ENCODE results near the gene ACSM4. TPM values are rescaled to one million over a fixed set of nuclear protein-coding genes. Genes with fewer than 3 reads are reported as not detected.

ACSM4 gene, protein sequence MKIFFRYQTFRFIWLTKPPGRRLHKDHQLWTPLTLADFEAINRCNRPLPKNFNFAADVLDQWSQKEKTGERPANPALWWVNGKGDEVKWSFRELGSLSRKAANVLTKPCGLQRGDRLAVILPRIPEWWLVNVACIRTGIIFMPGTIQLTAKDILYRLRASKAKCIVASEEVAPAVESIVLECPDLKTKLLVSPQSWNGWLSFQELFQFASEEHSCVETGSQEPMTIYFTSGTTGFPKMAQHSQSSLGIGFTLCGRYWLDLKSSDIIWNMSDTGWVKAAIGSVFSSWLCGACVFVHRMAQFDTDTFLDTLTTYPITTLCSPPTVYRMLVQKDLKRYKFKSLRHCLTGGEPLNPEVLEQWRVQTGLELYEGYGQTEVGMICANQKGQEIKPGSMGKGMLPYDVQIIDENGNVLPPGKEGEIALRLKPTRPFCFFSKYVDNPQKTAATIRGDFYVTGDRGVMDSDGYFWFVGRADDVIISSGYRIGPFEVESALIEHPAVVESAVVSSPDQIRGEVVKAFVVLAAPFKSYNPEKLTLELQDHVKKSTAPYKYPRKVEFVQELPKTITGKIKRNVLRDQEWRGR
- total RNA-seq: not detected

DNA sequence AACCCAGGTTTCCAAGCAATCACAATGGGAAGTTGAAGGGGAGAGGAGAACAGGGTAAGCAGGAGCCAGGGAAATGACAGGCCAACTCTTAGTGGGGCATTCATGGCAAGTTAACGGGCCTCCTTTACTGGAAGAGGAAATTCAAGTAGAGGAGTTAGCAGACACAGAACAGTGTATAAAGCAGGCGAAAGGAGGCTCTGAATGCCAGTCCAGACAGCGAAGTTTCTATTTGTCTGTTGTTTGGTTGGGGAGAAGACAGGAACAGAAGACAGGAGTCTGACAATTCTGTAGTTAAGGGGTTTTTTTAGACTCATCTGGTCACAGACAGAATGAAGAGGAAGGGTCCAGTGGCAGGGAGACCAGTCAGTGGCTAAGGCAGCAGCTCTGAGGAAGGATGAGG is at the start of gene ACSM4:
ACSM4 (plus strand) TSS at position 301 of the 400 bp plus-strand sequence. CDS start 260 bp downstream, outside the sequence.
- no peak for ATAC-seq (ENCODE audit: insufficient number of reproducible peaks, low FRiP score, low read depth)
- Histone ChIP-seq H3K9me3 (no peaks in the 10 kb centered on the region), H3K27me3 (replicated peaks; ENCODE audit: insufficient read depth) (no peaks in the 10 kb centered on the region), H3K27ac (no peak within 1 kb of the TSS), H3K4me3 (no peak within 1 kb of the TSS), H3K4me1 (ENCODE audit: control insufficient read depth in 1 of 2, low read depth in 2 of 2) (no peaks in the 10 kb centered on the region), H3K36me3 (no peaks in the 10 kb centered on the region)
- TF ChIP-seq, protein P1, sequence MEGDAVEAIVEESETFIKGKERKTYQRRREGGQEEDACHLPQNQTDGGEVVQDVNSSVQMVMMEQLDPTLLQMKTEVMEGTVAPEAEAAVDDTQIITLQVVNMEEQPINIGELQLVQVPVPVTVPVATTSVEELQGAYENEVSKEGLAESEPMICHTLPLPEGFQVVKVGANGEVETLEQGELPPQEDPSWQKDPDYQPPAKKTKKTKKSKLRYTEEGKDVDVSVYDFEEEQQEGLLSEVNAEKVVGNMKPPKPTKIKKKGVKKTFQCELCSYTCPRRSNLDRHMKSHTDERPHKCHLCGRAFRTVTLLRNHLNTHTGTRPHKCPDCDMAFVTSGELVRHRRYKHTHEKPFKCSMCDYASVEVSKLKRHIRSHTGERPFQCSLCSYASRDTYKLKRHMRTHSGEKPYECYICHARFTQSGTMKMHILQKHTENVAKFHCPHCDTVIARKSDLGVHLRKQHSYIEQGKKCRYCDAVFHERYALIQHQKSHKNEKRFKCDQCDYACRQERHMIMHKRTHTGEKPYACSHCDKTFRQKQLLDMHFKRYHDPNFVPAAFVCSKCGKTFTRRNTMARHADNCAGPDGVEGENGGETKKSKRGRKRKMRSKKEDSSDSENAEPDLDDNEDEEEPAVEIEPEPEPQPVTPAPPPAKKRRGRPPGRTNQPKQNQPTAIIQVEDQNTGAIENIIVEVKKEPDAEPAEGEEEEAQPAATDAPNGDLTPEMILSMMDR (IDR thresholded peaks at IDR 0.05): no peak
- no peak for DNase-seq (ENCODE audit: low spot score)

- DNase-seq (ENCODE audit: low spot score) (no peak), ATAC-seq (ENCODE audit: insufficient number of reproducible peaks, low FRiP score, low read depth) (no peak)
- H3K9me3 ChIP-seq: no peaks in the 10 kb centered on the region
- no peaks in the 10 kb centered on the region for H3K4me1 ChIP-seq (ENCODE audit: control insufficient read depth in 1 of 2, low read depth in 2 of 2)
- H3K4me3 ChIP-seq: no peak overlapping the region
- TF ChIP-seq, protein P1 (IDR thresholded peaks at IDR 0.05): no peak
- no peak overlapping the region for H3K27ac ChIP-seq
- no peaks in the 10 kb centered on the region for H3K27me3 ChIP-seq (replicated peaks; ENCODE audit: insufficient read depth)
- no peaks in the 10 kb centered on the region for H3K36me3 ChIP-seq
Measured at GRCh38 chr12:7259060-7259459, 44.8 kb upstream of the ACSM4 start.

DNA sequence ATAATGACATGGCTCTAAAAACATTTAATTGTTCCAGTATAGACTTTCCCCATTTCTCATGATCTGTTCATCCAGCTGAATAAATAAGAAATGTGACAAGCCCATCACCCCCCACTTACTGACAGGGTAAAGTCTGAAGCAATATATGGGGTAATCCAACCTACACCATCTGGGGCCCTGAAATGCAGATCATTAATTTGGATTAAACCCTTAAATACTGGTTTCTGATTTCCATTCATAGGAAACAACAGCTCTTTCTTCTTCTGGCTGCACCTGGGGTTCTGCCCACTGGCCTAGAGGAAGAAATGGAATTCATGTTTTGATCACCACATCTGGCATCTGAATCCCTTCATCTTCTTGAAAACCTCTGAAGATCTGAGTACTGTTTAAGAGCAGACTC is 39.3 kb upstream of the ACSM4 start:
- Histone ChIP-seq H3K9me3 (no peaks in the 10 kb centered on the region), H3K4me1 (ENCODE audit: control insufficient read depth in 1 of 2, low read depth in 2 of 2) (no peaks in the 10 kb centered on the region), H3K4me3 (no peak overlapping the region), H3K27ac (no peak overlapping the region), H3K27me3 (replicated peaks; ENCODE audit: insufficient read depth) (no peaks in the 10 kb centered on the region), H3K36me3 (no peaks in the 10 kb centered on the region)
- ATAC-seq (ENCODE audit: insufficient number of reproducible peaks, low FRiP score, low read depth) (no peak), DNase-seq (ENCODE audit: low spot score) (no peak)
- TF ChIP-seq, protein P1 (IDR thresholded peaks at IDR 0.05): no peak

DNA sequence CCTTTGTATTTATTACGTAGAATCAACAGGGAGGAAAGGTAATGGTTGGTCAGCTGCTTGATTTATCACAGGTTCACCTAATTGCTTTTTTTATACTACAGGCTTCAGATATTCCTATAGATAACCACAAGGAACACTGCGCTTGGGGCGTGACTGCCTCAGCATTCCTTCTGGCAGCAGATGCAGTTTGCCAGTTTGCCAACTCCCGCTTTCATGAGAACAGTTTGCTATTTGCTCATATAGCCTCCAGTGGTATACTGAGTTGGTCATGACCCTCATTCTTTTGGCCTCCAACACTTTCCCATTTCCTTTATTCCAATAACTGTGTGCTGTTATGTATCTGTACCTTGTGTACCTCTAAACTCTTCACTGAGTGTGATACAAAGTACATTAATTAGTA is 38.6 kb upstream of the ACSM4 start:
- Histone ChIP-seq H3K9me3 (no peaks in the 10 kb centered on the region), H3K27me3 (replicated peaks; ENCODE audit: insufficient read depth) (no peaks in the 10 kb centered on the region), H3K4me3 (no peak overlapping the region), H3K4me1 (ENCODE audit: control insufficient read depth in 1 of 2, low read depth in 2 of 2) (no peaks in the 10 kb centered on the region), H3K36me3 (no peaks in the 10 kb centered on the region), H3K27ac (no peak overlapping the region)
- TF ChIP-seq, protein P1 (IDR thresholded peaks at IDR 0.05): no peak
- ATAC-seq (ENCODE audit: insufficient number of reproducible peaks, low FRiP score, low read depth): no peak
- no peak for DNase-seq (ENCODE audit: low spot score)

DNA sequence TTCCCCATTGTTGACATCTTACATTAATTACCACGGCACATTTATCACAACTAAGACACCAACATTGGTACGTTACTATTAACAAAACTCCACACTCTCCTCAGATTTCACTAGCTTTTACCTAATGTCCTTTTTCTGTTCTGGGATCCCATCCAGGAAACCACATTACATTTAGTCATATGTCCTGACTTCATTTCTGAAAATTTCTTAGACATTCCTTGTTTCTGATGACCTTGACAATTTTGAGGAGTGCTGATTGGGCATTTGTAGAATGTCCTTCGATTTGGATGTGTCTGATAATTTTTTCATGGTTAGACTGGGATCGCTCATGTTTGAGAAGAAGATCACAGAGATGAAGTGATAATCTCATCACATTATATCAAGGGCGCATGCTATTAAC is 34.6 kb upstream of the ACSM4 start:
- Histone ChIP-seq H3K9me3 (no peaks in the 10 kb centered on the region), H3K27ac (no peak overlapping the region), H3K36me3 (no peaks in the 10 kb centered on the region), H3K4me3 (no peak overlapping the region), H3K4me1 (ENCODE audit: control insufficient read depth in 1 of 2, low read depth in 2 of 2) (no peaks in the 10 kb centered on the region), H3K27me3 (replicated peaks; ENCODE audit: insufficient read depth) (no peaks in the 10 kb centered on the region)
- TF ChIP-seq, protein P1 (IDR thresholded peaks at IDR 0.05): no peak
- ATAC-seq (ENCODE audit: insufficient number of reproducible peaks, low FRiP score, low read depth): no peak
- no peak for DNase-seq (ENCODE audit: low spot score)

All from thoracic aorta (tissue), 2 donors.